Stimulated activated CD4-positive, alpha-beta T cell treated with anti-CD3 and anti-CD28 coated beads, TNF-alpha, amount 100 ng/mL, for 1 hour (primary cell): ENCODE measurements around the gene RCAN2.

Source experiments
- DNase-seq, 3 donors: peaks; one replicate each; pipeline ENCODE4 v3.0.0-alpha.2; 2020; ENCODE audit warnings: low read depth in 3 of 3, low spot score in 1 of 3

RCAN2 gene

DNA sequence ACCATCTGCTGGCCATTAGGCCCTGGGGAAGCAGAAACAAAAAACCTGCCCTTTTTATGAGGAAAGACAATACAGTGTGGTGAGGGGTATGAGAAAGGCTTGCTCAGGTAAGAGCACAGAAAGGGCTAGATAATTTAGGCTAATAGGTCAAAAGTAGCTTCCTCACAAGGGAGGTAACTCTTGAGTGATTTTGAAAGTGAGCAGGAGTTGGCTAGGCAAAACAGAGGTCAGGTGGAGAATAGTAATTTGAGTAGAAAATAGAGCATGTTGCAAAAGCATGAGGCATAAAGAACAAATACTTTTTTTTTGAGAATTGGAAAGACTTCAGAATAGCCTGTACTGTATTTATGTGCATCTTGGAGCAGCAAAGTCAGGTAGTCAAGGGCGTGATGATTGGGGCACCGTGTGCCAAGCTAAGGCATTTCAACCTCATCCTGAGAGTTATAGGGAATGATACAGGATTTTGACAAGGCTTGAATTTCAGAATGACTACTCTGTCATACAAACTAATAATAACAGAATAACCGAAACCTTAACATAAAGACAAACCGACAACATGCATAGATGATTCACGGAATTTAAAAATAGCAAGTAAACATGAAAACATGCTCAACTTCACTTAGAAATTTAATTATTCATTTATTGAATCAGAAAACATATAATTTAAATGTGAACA, 197.5 kb downstream of the RCAN2 start:
- no peak for DNase-seq

DNA sequence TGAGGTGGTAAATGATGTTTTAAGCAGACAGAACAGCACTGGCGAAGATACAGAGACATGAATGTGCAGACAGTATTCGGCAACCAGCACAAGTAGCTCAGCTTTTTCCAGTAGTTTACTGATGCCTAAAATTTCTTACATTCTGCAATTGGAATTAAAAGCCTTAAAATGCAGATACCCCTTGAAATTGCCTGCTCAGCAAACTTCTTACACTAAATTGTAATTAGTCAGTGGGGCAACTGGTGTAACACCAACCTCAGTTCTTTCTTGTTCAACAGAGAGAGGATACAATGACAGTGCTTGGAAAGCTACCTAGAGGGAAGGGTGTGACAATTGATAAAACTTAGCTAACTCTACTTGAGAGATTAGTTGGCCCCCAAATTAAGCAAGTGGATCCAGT, 199.4 kb downstream of the RCAN2 start:
- no peak for DNase-seq

DNA sequence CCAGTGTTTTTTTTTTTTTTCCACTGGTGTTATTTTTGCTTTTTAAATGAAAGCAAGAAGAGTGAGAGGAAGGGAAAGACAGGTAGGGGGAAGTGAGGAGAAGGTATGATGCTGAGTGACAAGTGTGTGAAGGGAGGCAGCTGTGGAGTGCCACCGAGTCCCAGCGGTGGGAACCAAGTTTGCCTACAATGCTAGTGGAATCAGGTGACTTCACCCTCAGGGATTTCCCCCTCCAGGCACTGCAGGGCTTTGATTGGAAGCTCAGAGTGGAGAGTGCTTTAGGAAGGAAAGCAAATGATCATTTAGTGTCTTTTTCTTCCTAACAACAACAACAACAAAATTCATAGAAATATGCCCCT, 200.0 kb downstream of the RCAN2 start:
- no peak for DNase-seq

DNA sequence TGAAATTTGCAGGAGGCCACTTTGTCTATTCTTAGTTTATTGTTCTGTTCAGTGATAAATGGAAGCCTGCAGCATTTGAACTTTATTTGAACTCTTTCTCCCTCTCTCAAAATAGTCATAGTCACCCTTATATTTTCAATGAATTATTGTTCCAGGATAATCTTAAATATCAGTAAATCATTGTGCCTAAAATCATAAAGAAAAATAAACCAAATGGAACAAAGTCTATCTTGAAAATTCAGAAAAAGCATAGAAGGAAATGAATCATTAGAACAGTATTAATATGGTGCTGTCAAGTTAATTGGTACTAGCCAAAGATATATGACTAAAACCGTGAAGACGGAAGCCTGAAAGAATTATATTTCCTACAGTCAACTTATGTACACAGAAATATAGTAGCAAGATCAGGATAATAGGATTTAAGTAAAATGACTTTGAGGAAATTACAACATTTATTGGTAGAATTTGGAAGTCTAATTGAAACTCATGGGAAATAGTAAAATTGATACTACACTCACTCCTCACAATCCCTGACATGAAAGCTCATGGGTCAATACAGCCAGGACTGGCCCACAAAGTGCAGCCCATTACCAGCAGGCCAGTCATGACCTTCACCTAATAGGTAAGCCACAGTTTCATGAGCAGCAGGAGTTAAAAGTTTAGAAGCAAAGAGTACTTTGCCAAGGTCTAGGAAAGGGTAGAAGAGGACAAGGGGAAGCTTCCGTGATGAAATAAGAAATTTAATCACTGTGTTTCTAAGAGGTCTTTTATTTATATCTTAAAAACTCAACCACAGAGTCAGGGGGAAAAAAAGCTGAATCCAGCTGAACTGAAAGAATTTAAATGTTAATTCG, 200.6 kb downstream of the RCAN2 start:
- no peak for DNase-seq

DNA sequence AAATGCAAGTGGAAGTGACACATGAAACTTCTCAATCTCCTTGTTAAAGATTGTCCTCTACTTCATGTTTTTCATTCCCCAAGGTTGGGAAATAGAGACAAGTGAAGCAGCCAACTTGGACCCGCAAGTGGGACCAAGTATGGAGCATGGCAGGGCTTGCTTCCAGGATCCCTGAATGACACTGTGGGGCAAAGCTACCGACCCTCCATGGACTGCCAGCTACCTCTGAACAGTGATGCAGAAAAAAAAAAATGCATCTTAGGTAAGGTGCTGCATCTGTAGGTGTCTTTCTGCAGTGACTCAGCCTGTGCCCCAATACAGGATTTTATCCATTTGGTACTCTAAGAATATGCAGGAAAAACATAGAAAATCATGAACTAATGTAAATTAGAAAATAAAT, 201.4 kb downstream of the RCAN2 start:
- no peak for DNase-seq

DNA sequence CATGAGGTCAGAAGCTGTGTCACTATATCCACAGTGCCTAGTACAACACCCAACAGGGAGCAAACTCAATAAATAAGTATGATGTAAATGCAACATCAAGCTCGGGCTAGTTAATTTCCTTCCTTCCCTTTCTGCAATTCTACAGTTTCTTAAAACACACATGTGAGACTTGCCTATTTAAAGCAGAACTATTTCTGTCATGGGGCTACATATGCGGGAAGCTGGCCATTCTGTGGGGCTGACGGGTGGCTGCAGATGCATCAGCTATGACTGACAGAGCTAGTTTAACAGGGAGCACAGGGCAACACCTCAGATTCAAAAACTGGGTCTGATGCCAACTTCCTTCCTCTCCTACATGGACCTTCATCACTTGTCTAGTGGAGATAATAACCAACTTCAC, 202.4 kb downstream of the RCAN2 start:
- DNase-seq, result no peak

DNA sequence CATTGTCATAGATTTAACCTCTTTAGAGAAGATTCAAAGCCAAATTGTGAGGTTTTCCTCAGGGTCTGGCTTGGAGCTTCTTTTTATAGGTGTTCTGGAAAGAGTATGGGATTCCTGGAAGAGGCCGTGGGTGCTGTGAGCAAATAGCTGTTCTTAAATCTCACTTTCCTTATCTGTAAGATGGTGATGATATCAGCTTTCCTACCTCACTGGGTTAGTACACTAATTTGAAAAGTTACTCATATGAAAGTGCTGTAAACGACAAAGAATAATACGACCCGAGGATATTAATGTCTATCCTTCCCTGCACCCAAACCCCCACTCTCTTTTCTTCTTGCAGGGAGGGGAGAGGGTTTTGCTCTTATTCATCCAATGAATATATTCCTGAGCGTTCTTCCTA, 203.6 kb downstream of the RCAN2 start:
- DNase-seq, result no peak

DNA sequence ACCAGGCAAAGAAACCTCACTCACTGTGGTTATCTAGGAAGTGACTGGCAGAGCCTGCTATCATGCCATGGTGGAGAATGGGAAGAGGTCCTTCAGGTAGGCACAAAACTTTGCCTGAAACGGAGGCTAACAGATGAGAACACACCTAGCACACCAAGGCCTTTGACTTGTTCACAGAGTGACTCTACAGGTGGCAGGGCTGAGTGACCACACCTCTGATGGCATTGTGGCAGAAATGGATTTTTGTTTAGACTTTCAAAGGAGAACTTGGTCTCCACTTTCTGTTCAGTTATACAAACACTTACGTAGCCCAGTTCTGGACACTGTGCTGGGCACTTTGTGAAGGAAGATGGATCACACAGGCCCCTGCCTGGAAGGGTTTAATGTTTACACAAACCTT, 204.2 kb downstream of the RCAN2 start:
- DNase-seq, result no peak

DNA sequence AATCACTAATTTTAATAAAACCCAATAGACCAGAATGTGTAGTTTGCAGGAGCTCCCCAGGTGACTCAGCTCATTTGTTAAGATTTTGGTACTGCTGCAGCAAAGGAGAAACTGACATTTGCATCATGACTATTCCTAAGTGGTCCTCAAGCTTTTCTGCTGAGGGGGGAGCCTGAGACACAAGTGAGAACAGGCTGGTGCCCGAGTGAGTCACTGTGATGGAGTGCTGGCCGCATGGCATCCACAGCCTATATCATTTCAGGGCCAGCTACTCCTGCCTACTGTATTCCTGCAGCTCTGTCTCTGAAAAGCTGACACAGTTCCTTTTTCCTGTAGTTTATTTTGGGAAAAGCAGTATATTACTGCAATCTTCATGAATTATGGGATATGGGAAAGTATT, 206.8 kb downstream of the RCAN2 start:
- no peak for DNase-seq

DNA sequence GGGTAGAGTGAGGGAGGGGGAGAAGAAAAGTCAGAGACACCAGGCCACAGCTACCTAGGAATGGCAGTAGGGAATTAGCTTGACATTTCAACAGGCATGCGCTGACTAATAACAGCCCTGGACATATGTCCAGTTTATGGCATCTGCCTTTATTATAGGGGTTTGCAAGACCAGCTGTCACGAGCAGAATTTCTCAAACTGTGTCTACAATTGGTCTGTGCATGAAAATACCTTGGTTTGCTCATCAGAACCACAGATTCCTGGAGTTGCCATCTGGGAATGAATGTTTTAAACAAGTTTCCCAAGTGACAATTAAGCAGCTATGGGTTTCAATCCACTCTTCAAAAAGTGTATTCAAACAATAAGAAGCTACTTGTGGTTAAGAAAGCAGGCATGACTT, 210.1 kb downstream of the RCAN2 start:
- no peak for DNase-seq

DNA sequence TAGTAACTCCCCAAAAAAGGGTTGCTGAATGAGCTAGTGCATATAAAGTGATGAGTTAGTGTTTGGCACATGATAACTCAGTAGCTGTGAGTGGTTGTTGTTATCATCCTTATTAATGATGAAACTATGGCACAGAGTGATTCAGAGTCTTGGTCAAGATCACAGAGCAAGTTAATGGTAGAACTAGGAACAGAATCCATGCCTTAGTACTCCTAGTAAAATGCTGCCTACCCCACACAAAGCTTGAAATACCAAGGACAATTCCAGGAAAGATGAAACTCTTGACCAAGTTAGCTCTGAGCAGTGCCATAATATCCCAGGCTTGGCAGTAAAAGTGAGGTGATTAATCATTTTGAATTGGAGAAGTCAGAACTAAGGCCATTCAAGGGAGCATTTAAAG, 211.4 kb downstream of the RCAN2 start:
- DNase-seq, result no peak

DNA sequence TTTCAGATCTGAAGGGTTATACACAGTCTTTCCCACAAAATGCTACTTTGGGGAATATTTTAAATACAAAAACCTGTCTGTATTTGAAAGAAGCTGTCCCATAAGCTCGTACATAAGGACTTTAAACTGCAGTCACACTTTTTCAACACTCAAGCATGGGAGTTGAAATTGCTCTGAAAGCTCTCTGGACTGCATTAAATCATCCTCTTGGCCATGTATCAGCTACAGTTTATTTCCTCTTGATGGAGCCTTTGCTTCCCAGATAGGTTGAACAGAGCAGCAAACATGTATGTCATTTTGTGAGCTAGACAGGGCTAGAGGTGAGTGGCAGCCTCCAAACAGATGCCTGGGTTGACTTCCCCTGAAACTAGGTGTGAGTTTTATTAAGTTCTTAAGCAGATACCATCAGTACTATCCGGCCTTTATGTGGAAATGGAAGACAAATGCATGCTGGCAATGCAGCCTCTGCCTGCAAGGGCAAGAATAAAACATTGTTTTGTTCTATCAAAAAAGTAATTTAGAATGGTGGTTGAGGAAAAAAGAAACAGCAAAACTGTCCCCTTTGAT, 214.6 kb downstream of the RCAN2 start:
- no peak for DNase-seq

DNA sequence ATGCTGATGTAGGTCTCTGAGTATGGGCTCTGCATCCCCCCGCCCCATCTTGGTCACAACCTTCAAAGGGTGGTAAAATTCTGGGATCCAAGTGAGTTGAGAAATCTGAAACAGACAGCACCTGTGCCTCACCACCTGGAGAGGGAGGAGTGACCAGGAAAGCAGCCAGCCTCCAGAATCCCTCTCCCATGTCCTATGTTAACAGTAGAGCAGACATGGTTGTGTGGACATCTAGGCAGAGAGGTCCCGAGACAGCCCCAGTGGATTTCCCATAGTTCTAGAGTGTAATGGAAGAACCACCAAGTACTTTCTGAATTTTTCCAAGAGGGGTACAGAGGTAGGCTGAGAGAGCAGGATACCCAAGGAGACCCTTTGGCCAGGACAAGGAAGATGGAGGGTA, 216.7 kb downstream of the RCAN2 start:
- DNase-seq, result no peak

DNA sequence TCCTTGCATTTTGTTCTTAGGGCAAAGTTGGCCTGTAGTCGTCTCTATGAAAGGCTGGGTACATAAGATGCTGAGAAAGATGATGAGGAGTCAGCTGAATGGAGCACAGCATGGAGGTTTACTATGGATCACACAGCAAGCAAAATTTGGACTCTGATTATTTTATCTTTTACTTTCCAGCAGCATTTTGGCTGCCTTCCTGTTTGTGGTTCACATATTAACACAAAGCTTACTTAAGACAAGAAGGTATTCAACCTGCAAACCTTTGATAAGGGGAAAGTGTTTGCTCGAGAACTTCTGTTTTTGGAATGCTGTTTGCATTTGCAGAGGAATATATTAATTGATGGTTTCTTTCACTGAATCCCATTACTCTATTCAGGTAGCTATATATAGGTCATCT, 217.3 kb downstream of the RCAN2 start:
- DNase-seq, result no peak

DNA sequence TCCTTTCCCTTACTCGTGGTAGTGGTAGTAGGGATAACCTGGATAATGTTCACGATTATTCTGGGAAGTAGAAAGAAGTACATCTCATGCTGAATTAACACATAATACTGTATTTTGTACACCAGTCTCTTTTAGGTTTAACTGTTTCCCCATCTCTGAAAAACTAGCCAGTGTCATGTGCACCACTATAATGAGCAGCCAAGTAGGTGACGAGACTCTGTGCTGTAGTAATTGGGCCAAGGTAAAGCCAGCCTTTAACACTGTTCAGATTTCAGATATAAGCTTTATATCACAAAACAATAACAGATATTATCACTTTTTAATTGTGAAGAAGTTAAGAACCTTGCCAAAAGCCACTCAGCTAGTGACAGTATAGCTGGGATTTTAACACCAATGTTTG, 219.5 kb downstream of the RCAN2 start:
- DNase-seq, result no peak

DNA sequence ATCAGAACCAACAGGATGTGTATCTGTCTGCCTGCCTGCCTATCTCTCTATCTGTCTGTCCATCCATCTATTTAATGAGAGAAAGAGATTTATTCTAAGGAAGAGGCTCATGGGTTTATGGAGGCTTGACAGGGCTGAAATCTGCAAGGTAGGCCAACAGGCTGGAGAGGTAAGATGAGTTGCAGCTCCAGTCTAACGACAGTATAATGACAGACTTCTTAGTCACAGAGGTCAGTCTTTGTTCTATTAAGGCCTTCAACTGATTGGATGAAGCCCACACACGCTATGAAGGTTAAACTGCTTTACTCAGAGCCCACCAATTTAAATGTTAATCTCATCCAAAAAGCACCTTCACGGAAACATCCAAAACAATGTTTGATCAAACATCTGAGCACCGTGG, 220.1 kb downstream of the RCAN2 start:
- no peak for DNase-seq

DNA sequence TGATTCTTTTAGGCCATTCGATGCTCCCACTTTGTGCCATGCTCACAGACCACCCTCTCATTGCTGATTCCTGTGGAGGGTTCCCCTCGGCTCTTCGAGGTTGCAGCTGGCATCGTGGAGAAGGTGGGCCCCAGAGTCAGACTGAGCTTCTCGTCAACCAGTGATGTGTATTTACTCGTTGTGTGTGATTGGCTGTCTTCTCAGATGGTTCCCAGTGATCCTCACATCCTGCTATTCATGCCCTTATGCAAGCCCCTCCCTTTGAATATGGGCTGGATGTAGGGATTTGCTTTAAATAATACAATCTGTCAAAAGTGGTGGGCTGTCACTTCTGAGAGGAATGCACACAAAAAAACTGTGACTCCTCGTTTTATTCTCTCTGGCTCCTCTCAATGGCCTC, 220.9 kb downstream of the RCAN2 start:
- no peak for DNase-seq

DNA sequence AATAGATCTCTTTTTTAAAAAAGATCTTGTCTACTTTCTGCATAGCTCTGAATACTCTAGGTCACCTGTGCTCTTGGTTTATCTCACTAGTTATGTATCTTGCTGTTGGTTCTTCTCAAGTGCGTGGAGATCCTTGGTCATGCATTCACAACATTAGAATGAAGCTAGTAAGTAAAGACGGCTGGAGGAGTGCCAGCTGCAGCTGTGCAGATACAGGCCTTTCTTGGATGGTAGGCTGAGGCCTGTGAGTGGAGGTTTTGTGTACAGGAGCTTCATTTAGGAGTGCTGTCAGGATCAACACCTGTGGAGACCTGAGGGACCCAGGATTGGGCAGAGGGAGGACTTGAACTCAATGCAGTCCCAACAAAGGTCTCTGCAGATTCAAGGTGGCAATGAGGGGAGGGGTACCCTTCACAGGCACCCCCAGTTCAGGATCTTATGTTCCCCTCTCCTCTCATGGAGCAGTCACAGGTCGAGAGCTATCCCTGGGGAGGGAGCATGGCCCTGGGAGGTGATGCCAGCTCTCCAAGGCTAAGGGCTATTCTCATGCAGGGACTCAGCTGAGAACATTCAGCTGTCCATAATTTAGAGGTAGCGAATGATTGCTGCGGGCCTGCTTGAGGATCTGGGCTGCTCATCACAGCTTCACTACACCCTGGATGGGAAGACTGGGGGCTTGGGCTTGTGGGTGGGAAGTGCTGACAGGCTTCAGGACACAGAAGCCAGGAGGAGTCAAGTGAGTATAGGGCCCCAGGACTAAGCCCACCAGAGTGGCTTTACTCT, 221.6 kb downstream of the RCAN2 start:
- DNase-seq, result no peak

DNA sequence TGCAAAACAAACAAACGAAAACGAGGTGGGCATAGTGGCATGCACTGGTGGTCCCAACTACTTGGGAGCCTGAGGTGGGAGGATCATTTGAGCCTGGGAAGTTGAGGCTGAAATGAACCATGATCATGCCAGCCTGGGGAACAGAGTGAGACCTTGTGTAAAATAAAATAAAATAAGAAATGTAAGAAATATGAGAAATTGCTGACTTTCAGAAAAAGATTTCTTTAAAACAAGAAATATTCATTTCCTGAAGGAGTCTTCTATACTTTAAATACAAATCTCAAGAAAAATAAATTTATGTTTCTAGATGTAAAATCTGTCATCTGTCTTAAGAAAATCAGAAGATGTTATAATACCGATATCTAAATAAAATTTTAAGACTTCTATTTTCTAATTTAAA, 223.7 kb downstream of the RCAN2 start:
- no peak for DNase-seq

DNA sequence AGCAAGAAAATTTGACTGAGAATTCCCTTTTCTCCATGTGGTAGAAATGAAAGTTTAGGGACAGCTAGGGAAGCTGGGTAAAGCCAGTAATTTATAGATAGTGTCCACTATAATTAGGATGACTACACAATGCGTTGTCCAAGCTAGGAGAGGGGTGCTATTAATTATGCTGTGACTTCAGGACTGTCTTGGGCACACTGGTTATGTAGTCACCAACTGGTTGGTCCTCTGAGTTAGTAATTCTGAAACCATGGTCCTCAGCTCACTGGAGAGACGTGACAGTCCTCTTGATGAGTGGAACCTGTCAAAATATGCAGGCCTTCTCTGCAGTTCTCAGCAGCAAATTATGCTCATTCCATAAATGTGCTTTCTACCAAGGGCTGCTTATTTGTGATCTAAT, 225.9 kb downstream of the RCAN2 start:
- no peak for DNase-seq

DNA sequence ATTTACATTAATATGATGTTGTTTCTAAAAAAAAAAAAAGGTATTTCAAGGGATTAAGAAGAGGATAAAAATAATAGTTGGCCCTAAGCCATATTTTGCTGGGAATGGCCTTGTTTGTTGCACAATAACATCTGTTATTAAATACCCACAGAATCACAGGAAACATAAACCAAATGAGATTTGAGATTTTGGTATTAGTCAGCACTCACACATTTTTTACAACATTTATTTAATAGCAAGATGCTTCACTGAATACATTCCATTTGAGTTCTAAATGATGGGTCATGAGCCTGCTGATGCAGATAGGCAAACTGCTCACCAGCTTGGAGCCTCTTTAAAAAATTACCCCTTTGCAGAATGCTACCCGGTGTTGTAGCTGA, 227.6 kb downstream of the RCAN2 start:
- DNase-seq, result no peak
